PC-3 (cell line): ENCODE data around the gene IL1RN.

ENCODE experiments used
- CTCF ChIP-seq: fragments of 300-600 bp; sonication (generic); conservative IDR thresholded peaks from 2 replicates; pipeline ENCODE4 v1.5.1; 2017; ENCODE audit warnings: antibody characterized with exemption, low read depth, mild to moderate bottlenecking, low read length
- EZH2 ChIP-seq: fragments of 300-600 bp; sonication (generic); IDR thresholded peaks from one replicate; pipeline ENCODE4 v1.6.1; 2017; ENCODE audit warnings: antibody characterized with exemption, mild to moderate bottlenecking, low read length; ENCODE audit not compliant: unreplicated experiment

GRCh38 chr2:113078350-113078839, 49.0 kb upstream of the IL1RN start:
- no peak for TF ChIP-seq CTCF
- no peak for TF ChIP-seq EZH2
